ENCODE measurements around the gene BMP5.

Gene BMP5

GRCh38 chr6:55872866-55873265, 2.5 kb downstream of the BMP5 start:
- no peak for DNase-seq (ENCODE audit: low spot score)

DNA sequence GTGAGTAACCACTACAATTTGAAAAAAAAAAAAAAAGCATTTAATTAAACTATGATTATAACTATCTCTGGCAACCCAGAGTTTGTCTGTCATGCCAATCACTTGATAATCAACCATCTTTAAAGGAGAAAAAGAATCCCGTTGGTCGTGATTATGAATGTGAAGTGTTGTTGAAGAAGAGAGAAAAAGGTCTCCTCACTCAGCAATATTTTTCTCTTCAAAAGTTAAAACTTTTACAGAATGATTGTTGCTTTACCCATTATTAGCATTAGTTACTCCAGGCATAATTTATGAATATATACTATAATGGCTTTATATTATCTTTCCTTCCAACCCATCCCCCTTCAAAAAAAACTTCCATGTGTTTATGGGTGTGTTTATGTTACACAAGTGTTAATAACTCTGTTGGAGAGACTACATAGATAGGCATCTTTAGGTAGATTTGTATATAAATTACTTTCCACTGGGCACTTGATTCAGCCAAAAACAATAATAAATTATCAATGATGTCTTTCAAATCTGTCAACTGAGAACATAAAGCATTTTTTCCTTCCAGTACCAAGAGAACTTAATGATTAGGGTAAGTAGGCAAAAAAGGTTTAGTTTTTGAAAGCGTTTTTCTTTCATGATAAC, 5.1 kb downstream of the BMP5 start:
- no peak for DNase-seq (ENCODE audit: low spot score)

DNA sequence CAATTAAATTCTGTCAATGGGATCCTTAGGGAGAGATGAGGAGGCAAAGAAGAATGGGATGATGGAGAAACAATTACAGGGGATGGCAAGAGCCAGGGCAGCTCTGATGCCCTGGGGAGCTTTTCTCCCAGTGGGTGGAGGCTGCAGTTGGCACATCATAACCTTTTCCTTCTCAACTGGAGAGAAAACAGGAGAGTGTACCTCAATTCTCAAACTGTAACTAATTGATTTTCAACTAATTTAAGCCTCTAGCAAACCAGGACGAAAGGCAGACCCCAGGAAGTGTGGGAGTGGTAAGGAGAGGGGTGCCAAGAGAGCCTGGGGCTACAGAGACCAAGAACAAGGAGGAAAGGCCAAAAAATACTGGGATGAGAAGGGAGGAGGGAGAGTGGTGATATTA, 5.7 kb downstream of the BMP5 start:
- no peak for DNase-seq (ENCODE audit: low spot score)

GRCh38 chr6:55868771-55869479, 6.5 kb downstream of the BMP5 start:
- DNase-seq (ENCODE audit: low spot score), result no peak

DNA sequence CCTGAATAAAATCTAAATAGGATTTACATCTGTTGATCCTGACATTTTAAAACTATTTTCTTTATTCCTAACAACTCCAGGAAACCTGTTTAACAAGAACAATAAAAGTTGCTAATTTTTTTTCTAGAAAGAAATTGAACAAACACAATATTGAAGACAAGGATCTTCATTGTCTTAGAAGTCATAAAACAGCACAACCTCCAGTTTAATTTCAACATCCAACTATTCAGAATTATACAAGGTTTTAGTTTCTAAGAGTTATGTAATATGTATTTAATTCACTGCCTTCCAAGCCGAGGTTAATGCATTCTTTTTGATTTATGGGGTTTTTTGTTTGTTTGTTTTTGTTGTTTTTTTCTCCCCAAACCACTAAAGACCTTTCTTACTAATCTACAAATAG, 7.2 kb downstream of the BMP5 start:
- no peak for DNase-seq (ENCODE audit: low spot score)

DNA sequence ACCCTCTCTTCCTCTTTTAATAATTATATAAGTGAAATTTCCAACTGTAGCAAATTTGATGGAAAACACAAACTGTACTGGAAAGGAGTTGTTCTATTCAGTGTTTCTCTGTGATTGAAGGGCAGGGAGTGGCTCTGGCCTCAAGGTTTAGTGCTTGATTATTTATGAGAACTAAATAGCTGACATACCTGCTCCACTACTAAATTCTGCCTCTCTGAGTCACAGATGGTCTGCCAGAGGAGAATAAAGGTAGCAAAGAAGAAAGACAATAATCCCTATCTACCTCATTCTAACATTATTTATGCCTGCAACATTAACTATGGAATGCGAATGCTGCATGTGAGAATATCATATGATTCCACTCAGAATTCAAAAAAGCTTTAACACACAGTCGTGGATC, 9.3 kb downstream of the BMP5 start:
- DNase-seq (ENCODE audit: low spot score), result no peak

DNA sequence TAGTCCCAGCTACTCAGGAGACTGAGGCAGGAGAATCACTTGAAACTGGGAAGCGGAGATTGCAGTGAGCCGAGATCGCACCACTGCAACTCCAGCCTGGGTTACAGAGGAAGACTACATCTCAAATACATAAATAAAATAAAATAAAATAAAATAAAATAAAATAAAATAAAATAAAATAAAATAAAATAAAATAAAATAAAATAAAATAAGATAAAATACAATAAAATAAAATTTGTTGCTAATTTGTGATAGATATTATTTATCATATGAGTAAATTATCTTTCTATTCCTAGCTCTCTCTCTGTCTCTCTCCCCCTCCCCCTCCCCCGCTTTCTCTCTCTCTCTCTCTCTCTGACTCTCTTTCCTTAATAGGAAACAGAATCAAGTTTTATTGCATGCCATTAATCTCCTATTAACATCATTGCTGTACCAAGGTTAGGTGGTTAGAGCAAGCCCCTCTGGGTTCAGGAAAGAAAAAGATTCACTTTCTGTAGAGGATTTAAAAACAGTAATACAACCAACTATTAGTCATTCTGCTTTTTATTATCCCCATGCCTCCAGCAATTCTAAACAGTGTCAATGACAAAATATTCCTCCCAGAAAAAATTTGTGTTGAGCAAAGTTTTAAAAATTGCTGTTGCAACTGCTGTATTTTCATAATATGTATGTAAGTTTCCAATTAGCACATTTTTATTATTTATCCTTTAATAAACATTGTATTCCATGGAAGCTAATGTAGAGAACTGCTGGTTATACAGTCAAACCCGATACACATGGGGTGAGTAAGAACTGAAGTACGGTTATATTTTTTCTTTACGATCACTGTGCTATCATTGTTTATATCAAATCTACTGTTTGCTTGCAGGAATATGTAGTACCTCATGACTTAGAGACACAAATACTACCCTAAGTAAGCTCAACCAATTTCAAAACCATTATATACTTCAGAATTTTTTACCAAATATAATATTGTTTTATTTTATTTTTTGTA, 22.1 kb downstream of the BMP5 start:
- DNase-seq (ENCODE audit: low spot score), result no peak

DNA sequence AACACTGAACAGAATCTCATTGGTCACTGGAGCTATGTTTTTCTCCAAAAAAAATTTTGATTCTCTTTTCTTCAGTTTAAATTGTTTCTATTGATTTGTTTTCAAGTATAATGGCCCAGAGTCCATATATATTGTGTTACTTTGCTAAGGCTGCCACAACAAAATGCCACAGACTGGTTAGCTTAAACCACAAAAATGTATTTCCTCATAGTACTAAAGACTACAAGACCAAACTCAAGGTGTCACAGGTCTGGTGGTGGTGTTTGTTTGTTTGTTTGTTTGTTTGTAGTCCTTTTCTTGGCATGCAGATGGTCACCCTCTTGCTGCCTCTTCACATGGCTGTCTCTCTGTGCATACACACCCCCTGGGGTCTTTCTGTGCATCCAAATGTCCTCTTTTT, 34.0 kb downstream of the BMP5 start:
- DNase-seq (ENCODE audit: low spot score), result no peak

GRCh38 chr6:55839080-55839479, 36.3 kb downstream of the BMP5 start:
- no peak for DNase-seq (ENCODE audit: low spot score)

DNA sequence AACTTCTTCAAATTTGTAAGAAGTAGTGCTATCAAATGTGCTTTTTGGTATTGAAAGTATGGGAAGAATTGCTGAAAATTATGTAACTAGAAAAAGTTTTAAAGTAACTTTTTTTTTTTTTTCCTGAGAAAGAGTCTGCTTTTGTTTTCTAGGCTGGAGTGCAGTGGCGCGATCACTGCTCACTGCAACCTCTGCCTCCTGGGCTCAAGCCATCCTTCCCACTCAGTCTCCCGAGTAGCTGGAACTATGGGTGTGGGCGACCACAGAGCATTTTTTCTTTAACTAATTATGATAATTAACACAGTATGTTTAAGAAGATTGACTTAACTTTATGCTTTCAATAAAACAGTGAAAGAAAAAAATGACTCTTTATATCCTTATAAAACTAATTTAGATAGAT, 38.4 kb downstream of the BMP5 start:
- no peak for DNase-seq (ENCODE audit: low spot score)

- DNase-seq (ENCODE audit: low spot score), result no peak
Measured at GRCh38 chr6:55836481-55836880, 38.9 kb downstream of the BMP5 start.

DNA sequence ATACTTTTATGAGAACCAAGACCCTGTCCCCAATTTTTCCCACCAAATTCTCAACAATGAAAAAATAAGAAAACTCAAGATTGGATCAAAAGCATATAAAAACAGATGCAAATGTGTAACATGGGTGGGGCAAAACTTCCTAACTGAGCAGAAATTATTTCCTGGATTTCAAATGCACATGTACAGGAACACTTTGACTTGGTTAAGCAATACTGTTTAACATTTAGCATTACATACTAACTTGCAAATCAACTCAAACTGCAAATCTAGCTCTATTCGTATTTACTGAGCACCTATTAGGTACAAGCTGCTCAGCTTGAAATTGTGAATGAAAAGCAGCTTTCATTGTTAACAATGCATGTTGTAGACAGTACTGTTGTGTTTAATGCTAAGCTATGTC, 40.2 kb downstream of the BMP5 start:
- DNase-seq (ENCODE audit: low spot score), result no peak

- no peak for DNase-seq (ENCODE audit: low spot score)
Measured at GRCh38 chr6:55833284-55833683, 42.1 kb downstream of the BMP5 start.

DNA sequence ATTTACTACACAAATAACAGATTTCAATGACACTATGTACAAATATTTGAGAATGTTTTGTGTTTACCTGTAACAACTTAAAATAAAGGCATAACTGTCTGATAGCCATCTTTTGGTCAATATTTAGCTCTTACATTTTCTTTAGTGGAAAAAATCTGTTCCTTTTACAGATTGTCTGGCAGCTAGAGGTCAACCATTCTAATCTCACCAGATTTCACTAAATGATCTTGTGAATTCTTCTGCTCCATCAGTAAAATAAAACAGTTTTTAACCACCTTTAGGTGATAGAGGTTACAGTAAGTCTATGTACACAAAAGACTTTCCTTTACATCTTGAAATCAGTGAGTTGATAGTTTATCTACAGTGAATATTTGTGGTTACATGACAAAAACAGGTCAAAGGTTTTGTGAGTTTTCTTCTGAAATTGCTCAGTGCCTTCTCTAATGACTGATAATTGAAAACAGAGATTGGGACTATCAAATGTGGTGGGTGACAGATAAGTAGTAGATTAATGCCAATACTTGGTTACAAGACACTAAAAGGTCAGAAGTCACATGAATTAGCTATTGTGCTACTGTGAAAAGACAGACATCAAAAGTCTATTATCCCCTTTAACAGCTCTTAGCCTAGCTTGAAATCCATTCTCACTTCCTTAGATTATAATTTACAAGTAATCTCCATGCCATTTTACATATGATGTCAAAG, 47.4 kb downstream of the BMP5 start:
- no peak for DNase-seq (ENCODE audit: low spot score)

DNA sequence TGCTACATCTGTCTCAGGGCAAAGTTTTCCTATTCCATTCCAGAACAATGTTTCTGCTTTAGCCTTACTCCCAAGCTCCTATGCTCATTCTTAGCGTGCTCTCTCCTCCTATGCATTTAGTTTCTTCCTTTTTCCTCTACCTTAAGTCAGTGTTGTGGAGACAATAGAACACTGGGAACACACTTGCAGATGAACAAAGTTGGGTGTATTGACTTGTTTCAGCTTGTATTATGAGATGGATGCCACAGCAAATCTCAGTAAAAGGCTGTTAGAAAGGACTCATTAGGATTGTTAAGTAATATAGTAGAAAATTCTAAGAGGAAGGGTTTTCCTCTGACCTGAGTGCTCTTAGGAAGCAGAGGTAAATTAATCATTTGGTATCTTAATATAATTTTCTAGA, 48.4 kb downstream of the BMP5 start:
- DNase-seq (ENCODE audit: low spot score), result no peak

DNA sequence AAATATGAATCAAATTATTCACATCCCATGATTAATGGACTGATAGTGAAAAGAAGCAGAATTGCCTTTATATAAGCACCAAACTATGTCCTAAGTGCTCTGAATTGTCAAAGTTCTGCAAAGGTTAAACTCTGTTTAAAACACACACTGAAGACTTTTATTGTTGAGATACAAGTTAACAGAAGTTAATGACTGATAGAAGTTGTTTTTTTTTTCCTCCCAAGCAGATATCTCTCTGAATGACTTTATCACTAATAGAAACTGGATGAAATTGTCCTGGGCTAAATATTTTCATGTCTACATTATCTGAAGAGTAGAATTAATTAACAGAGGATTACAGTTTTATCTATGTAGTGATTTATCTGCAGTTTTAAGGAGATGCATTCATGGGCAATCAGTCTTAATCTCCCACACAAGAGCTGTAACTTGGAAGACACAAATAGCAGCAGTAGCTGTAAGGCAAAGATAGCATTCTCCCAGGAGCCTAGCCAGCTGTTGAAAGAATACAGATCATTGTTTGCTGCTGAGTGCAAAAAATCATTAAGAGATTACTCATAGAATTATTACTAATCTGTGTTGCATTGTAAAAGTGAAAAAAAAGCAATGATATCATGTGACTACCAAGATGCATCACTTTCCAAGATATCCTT, 49.9 kb downstream of the BMP5 start:
- DNase-seq (ENCODE audit: low spot score), result peak; percentile 6

- DNase-seq (ENCODE audit: low spot score), result no peak
Measured at GRCh38 chr6:55822815-55823214, 52.6 kb downstream of the BMP5 start.

DNA sequence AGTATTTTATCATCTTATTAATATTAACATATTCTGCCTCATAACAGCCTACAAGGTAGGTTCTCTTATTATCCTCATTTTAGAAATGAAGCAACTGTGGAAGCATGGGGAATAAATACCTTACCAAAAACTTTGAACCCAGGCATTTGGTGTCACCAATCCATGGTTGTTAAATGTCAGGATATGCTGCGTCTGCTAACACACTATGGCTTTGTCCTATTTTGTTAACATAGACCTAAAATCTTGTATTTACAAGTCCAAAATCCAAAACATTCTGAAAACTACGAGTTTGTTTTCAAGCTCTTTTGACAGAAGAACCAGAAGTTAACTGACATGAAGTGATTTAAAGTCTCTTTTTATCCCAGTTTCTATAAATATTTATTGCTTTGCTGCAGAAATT, 53.4 kb downstream of the BMP5 start:
- DNase-seq (ENCODE audit: low spot score), result no peak

DNA sequence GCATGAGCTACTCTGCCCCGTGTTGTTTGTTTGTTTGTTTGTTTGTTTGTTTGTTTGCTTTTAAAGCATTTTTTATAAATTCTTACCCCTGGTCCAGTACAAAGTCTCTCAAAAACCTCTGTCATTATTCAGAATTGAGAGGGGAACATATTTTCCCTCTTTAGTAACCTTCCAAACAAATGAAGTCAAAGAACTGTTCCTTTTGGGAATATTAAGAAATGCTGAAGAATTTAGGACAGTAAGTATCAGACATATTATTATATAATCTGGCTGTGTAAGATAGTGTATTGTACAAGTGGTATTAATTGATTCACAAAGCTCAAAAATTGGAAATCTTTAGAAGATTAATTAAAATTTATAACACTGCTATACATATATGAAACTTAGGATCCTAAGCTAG, 54.7 kb downstream of the BMP5 start:
- no peak for DNase-seq (ENCODE audit: low spot score)

- DNase-seq (ENCODE audit: low spot score), result no peak
Measured at GRCh38 chr6:55819811-55820210, 55.6 kb downstream of the BMP5 start.

DNA sequence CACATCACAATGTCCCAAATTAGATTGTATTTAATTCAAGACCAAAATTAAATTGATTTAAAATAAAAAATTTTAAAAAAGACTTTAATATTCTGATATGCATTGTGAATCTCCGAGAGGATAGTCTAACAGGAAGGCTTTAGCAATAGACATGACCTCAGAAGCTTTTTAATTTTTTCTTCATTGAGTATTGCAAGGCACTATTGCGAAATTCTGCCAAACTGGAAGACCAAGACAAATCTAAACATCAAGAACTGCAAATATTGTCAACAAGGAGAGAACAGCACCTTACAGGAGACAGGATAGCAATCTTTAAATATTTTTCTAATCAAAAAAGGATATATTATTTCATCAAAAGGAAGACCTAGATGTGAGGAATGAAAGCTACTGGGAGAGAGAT, 56.9 kb downstream of the BMP5 start:
- DNase-seq (ENCODE audit: low spot score), result no peak

- no peak for DNase-seq (ENCODE audit: low spot score)
Measured at GRCh38 chr6:55812509-55812908, 62.9 kb downstream of the BMP5 start.

Measured in AG08396 (cell line).